Ishikawa (cell line): ENCODE results near the gene NAV2.

Experiments used
- CEBPB ChIP-seq: IDR thresholded peaks from 2 replicates; pipeline ENCODE4 v1.6.1; 2012
- CREB1 ChIP-seq: IDR thresholded peaks from 2 replicates; pipeline ENCODE4 v1.6.1; 2012; ENCODE audit warnings: low read depth
- EGR1 ChIP-seq: IDR thresholded peaks from 2 replicates; pipeline ENCODE4 v1.6.1; 2012
- EP300 ChIP-seq: IDR thresholded peaks from 2 replicates; pipeline ENCODE4 v1.6.1; 2012; ENCODE audit warnings: borderline replicate concordance
- FOXM1 ChIP-seq: IDR thresholded peaks from 2 replicates; pipeline ENCODE4 v1.6.1; 2012; ENCODE audit warnings: low read depth, borderline replicate concordance
- NFIC ChIP-seq: IDR thresholded peaks from 2 replicates; pipeline ENCODE4 v1.6.1; 2012
- RAD21 ChIP-seq: IDR thresholded peaks from 2 replicates; pipeline ENCODE4 v1.6.1; 2012; ENCODE audit warnings: low read depth
- TAF1 ChIP-seq: IDR thresholded peaks from 2 replicates; pipeline ENCODE4 v1.6.1; 2012; ENCODE audit warnings: low read depth, mild to moderate bottlenecking
- TCF12 ChIP-seq: IDR thresholded peaks from 2 replicates; pipeline ENCODE4 v1.6.1; 2012; ENCODE audit warnings: low read depth
- TEAD4 ChIP-seq: IDR thresholded peaks from 2 replicates; pipeline ENCODE4 v1.6.1; 2012
- YY1 ChIP-seq: IDR thresholded peaks from 2 replicates; pipeline ENCODE4 v1.6.1; 2012; ENCODE audit warnings: low read depth
- ZBTB7A ChIP-seq: IDR thresholded peaks from 2 replicates; pipeline ENCODE4 v1.6.1; 2012; ENCODE audit warnings: low read depth
- TF ChIP-seq, protein P1 (sequence below): IDR thresholded peaks from 2 replicates; pipeline ENCODE4 v1.6.1; 2012
- TF ChIP-seq, protein P2 (sequence below): IDR thresholded peaks from 2 replicates; pipeline ENCODE4 v1.6.1; 2012
- TF ChIP-seq, protein P3 (sequence below): IDR thresholded peaks from 2 replicates; pipeline ENCODE4 v1.6.1; 2012; ENCODE audit warnings: low read depth, mild to moderate bottlenecking

Gene NAV2

DNA sequence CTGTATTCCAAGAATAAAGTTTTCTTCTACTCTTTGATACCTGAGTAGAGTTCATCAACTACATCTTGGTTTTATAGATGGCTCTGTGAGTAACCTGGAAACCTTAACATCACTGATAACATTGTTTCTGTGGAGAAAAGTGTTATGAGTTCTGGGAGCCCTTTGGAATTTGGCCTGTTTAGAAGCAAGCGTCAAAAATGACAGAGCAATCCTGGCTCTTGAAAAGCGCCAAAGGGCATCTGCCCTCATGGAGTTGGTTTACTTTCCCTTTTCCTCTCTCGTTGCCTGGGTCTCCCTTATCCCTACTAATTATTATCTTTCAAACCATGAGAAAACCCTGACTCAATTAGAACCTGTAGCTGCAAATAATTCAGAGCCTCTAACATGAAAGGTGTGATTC, 307.6 kb downstream of the NAV2 start:
- TF ChIP-seq TAF1 (no peak), EP300 (no peak), YY1 (no peak), TCF12 (no peak), RAD21 (no peak)

DNA sequence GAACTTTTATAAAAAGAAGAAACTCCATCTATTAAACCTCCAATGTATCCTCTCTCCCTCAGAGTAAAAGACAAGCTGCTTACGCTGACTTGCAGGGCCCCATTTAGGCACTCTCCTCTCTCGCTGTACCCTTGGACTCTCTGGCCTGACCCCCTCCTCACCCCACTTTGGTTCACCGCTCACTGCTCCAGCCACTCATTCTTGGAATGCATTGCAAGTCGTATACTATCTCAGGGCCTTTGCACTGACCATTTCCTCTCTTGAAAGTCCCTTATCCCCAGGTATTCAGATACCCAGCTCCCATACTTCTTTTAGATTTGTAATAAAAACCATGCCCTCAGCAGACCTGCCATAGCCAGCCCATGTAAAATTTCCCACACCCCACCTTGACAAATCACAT, 308.1 kb downstream of the NAV2 start:
- no peak for TF ChIP-seq RAD21
- no peak for TF ChIP-seq EGR1
- no peak for TF ChIP-seq CEBPB
- TF ChIP-seq, protein P1, sequence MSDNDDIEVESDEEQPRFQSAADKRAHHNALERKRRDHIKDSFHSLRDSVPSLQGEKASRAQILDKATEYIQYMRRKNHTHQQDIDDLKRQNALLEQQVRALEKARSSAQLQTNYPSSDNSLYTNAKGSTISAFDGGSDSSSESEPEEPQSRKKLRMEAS = no peak
- no peak for TF ChIP-seq TCF12
- TF ChIP-seq, protein P2, sequence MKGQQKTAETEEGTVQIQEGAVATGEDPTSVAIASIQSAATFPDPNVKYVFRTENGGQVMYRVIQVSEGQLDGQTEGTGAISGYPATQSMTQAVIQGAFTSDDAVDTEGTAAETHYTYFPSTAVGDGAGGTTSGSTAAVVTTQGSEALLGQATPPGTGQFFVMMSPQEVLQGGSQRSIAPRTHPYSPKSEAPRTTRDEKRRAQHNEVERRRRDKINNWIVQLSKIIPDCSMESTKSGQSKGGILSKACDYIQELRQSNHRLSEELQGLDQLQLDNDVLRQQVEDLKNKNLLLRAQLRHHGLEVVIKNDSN = no peak
- no peak for TF ChIP-seq TAF1
- TF ChIP-seq CREB1 = no peak

DNA sequence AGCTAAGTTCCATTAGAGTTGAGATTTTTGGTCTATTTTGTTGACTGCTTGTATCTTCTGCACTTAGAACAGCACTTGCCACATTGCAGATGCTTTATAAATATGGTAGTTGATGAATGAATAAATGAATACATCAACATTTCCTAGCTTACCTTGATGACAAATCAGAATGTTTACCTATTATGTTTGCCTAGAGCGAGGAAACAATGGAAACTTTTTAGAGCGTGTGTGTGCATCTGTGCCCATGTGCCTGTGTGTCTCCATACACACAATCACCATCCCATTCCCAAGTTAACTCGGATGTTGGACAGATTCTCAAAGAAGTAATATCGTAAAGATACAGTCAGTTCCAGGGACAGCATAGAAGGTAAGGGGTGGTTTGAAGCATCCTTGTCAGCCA, 308.6 kb downstream of the NAV2 start:
- no peak for TF ChIP-seq TAF1
- no peak for TF ChIP-seq CEBPB
- TF ChIP-seq YY1 = no peak
- TF ChIP-seq ZBTB7A = no peak
- TF ChIP-seq, protein P2 = no peak
- no peak for TF ChIP-seq TEAD4
- TF ChIP-seq TCF12 = no peak
- TF ChIP-seq FOXM1 = no peak
- TF ChIP-seq EGR1 = no peak
- TF ChIP-seq, protein P3, sequence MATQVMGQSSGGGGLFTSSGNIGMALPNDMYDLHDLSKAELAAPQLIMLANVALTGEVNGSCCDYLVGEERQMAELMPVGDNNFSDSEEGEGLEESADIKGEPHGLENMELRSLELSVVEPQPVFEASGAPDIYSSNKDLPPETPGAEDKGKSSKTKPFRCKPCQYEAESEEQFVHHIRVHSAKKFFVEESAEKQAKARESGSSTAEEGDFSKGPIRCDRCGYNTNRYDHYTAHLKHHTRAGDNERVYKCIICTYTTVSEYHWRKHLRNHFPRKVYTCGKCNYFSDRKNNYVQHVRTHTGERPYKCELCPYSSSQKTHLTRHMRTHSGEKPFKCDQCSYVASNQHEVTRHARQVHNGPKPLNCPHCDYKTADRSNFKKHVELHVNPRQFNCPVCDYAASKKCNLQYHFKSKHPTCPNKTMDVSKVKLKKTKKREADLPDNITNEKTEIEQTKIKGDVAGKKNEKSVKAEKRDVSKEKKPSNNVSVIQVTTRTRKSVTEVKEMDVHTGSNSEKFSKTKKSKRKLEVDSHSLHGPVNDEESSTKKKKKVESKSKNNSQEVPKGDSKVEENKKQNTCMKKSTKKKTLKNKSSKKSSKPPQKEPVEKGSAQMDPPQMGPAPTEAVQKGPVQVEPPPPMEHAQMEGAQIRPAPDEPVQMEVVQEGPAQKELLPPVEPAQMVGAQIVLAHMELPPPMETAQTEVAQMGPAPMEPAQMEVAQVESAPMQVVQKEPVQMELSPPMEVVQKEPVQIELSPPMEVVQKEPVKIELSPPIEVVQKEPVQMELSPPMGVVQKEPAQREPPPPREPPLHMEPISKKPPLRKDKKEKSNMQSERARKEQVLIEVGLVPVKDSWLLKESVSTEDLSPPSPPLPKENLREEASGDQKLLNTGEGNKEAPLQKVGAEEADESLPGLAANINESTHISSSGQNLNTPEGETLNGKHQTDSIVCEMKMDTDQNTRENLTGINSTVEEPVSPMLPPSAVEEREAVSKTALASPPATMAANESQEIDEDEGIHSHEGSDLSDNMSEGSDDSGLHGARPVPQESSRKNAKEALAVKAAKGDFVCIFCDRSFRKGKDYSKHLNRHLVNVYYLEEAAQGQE = no peak
- TF ChIP-seq RAD21 = no peak
- TF ChIP-seq, protein P1 = no peak
- no peak for TF ChIP-seq EP300

DNA sequence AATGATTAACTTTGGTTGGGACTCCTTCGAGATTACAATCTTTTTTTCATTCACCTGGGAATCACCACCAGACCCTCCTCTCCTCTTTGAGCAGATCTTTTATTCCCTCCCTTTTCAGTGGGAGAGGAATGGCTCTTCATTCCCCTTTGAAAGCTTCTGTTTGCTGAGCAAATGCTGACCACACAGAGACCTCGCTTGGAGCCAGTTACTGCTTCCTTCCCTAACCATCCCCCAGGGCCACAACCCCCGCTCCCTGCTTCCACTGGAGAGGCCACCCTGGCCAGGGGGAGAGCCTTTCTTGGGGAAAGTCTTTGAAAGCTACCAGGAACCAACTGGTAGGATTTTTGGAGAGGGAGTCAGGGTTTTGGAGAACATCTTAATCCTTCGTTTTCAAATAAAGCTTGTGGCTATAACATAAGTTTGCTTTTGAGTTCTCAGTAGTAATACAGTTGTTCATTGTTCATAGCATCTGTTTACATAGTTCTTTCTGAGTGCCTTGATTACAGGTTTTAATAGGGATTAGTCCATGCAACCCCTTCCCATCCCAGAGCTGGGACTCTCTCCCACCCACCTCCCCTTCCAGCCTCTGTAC, 309.2 kb downstream of the NAV2 start:
- TF ChIP-seq TCF12 (no peak), ZBTB7A (no peak), EP300 (no peak), CREB1 (no peak), YY1 (no peak), CEBPB (no peak), FOXM1 (no peak), NFIC (no peak), EGR1 (no peak), TAF1 (no peak), TEAD4 (no peak), RAD21 (no peak)
- TF ChIP-seq, protein P1 = no peak
- TF ChIP-seq, protein P2 = no peak
- TF ChIP-seq, protein P3 = no peak

DNA sequence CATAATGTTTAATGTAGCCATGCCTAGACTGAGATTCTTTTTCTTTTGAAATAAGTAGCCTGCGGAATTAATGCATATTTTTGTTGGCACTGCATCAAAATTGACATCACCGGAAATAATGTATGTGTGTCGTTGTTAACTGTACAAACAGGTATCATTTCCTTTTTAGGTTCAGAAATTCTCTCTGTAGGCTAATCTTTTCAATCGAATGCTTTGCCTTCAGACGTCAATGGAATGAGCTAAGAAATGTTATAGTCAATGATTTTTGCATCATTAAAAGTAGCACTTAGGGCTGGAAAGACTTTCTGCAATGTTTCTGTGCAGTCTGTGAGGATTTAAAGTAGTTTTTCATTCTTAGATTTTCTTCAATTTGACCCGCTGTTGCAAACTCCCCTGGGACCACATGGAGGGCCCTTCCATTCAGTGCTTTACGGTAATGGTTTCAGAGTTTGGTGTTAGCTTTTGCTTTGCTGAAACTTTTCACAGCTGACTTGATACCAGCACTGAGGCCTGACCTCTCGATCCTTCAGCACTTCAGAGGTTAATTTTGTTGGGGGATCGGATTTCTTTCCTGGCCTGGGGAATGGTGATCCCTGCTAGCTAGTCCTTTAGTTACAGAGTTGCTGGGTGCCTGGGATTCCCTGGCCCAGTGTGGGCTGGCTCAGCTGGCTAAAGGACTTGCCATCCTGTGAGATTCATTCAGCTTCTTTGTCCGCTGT, 309.9 kb downstream of the NAV2 start:
- TF ChIP-seq, protein P2 = no peak
- TF ChIP-seq YY1 (0 out of 2 replicates have a peak, but pooled peaks have one; percentile 49), ZBTB7A (no peak), EP300 (peak; percentile 63), TAF1 (no peak), RAD21 (peak; percentile 34), CEBPB (no peak), CREB1 (no peak), FOXM1 (peak; percentile 43), TEAD4 (peak; percentile 46), EGR1 (no peak), NFIC (peak; percentile 70), TCF12 (peak; percentile 82)
- TF ChIP-seq, protein P1 = peak; percentile 79; the same call in 1 of the 2 replicates
- TF ChIP-seq, protein P3 = no peak
